ENCODE results near the gene FAM131C. TPM values are rescaled to one million over a fixed set of nuclear protein-coding genes. Genes with fewer than 3 reads are reported as not detected.
A peak's percentile ranks its signal among the peaks of the same experiment; 100 is the strongest.
"Not testable (repeated sequence)": the region's sequence is repeated elsewhere in the genome, so short reads cannot be mapped to it uniquely, and the experiment has no call there.

Gene FAM131C
- total RNA-seq, 1 donor from 2014 or later = 0.68 TPM

GRCh38 chr1:16111771-16112595 is 38.5 kb upstream of the FAM131C start:
- peak overlapping the region; percentile 2 for H3K4me3 Mint-ChIP-seq

GRCh38 chr1:16110884-16111283 is 37.4 kb upstream of the FAM131C start:
- H3K36me3 Mint-ChIP-seq (ENCODE audit: low read depth) = peaks cover 3% of the 10 kb centered on the region
- peak overlapping the region; percentile 91 for H3K27ac Mint-ChIP-seq (ENCODE audit: unreplicated experiment)
- H3K4me3 Mint-ChIP-seq = no peak overlapping the region
- peaks cover 7% of the 10 kb centered on the region for H3K27me3 Mint-ChIP-seq (ENCODE audit: low read depth)
- no peaks in the 10 kb centered on the region for H3K9me3 Mint-ChIP-seq
- TF ChIP-seq CTCF (conservative IDR thresholded peaks at IDR 0.05) = no peak
- peaks cover 8% of the 10 kb centered on the region for H3K4me1 Mint-ChIP-seq
- DNase-seq (ENCODE audit: low read depth, low spot score) = no peak

More at GRCh38 chr1:16111771-16112595, 38.5 kb upstream of the FAM131C start:
- H3K4me1 Mint-ChIP-seq = peaks cover 17% of the 10 kb centered on the region
- no peaks in the 10 kb centered on the region for H3K9me3 Mint-ChIP-seq
- DNase-seq (ENCODE audit: low read depth, low spot score) = no peak
- peaks cover 3% of the 10 kb centered on the region for H3K36me3 Mint-ChIP-seq (ENCODE audit: low read depth)
- no peak for TF ChIP-seq CTCF (conservative IDR thresholded peaks at IDR 0.05)
- peak overlapping the region; percentile 91 for H3K27ac Mint-ChIP-seq (ENCODE audit: unreplicated experiment)
- peaks cover 4% of the 10 kb centered on the region for H3K27me3 Mint-ChIP-seq (ENCODE audit: low read depth)

GRCh38 chr1:16110456-16110855 is 37.0 kb upstream of the FAM131C start:
- Mint-ChIP-seq H3K4me3 (no peak overlapping the region), H3K27ac (ENCODE audit: unreplicated experiment) (no peak overlapping the region), H3K36me3 (ENCODE audit: low read depth) (peaks cover 3% of the 10 kb centered on the region), H3K27me3 (ENCODE audit: low read depth) (peaks cover 7% of the 10 kb centered on the region), H3K9me3 (no peaks in the 10 kb centered on the region), H3K4me1 (peaks cover 8% of the 10 kb centered on the region)
- DNase-seq (ENCODE audit: low read depth, low spot score) = no peak
- no peak for TF ChIP-seq CTCF (conservative IDR thresholded peaks at IDR 0.05)

- Mint-ChIP-seq H3K36me3 (ENCODE audit: low read depth) (peaks cover 3% of the 10 kb centered on the region), H3K4me3 (no peak overlapping the region), H3K27ac (ENCODE audit: unreplicated experiment) (no peak overlapping the region), H3K27me3 (ENCODE audit: low read depth) (peaks cover 7% of the 10 kb centered on the region), H3K4me1 (peaks cover 8% of the 10 kb centered on the region), H3K9me3 (no peaks in the 10 kb centered on the region)
- no peak for DNase-seq (ENCODE audit: low read depth, low spot score)
- no peak for TF ChIP-seq CTCF (conservative IDR thresholded peaks at IDR 0.05)
These were observed 36.1 kb upstream of the FAM131C start for GRCh38 chr1:16109571-16109970.

- H3K9me3 Mint-ChIP-seq; H3K27ac Mint-ChIP-seq (ENCODE audit: unreplicated experiment); H3K36me3 Mint-ChIP-seq (ENCODE audit: low read depth): not testable (repeated sequence)
These were observed 33.6 kb upstream of the FAM131C start for GRCh38 chr1:16107039-16107438.

GRCh38 chr1:16101623-16102022 is 28.2 kb upstream of the FAM131C start:
- no peaks in the 10 kb centered on the region for H3K36me3 Mint-ChIP-seq (ENCODE audit: low read depth)
- TF ChIP-seq CTCF (conservative IDR thresholded peaks at IDR 0.05) = no peak
- peaks cover 8% of the 10 kb centered on the region for H3K27me3 Mint-ChIP-seq (ENCODE audit: low read depth)
- no peak for DNase-seq (ENCODE audit: low read depth, low spot score)
- no peak overlapping the region for H3K4me3 Mint-ChIP-seq
- no peaks in the 10 kb centered on the region for H3K4me1 Mint-ChIP-seq
- H3K9me3 Mint-ChIP-seq = no peaks in the 10 kb centered on the region
- H3K27ac Mint-ChIP-seq (ENCODE audit: unreplicated experiment) = no peak overlapping the region

More at GRCh38 chr1:16107039-16107438, 33.6 kb upstream of the FAM131C start:
- H3K4me1 Mint-ChIP-seq; H3K4me3 Mint-ChIP-seq; DNase-seq (ENCODE audit: low read depth, low spot score): not testable (repeated sequence)
- H3K27me3 Mint-ChIP-seq (ENCODE audit: low read depth) = peaks cover 12% of the 10 kb centered on the region
